OCI-LY3 (cell line): Measurements from ENCODE around the gene C10orf53.

ENCODE experiments used
- CTCF ChIP-seq: fragments of 200-600, 300-600 bp; sonication (generic); IDR thresholded peaks from 2 replicates; pipeline ENCODE4 v1.5.1; 2014; ENCODE audit warnings: antibody characterized with exemption, low read length, low read depth
- EZH2phosphoT487 ChIP-seq: fragments of 200-600 bp; shearing (Covaris generic); IDR thresholded peaks from 2 replicates; pipeline ENCODE4 v1.6.1; 2018; ENCODE audit warnings: antibody characterized with exemption, mixed run types, low read depth

DNA sequence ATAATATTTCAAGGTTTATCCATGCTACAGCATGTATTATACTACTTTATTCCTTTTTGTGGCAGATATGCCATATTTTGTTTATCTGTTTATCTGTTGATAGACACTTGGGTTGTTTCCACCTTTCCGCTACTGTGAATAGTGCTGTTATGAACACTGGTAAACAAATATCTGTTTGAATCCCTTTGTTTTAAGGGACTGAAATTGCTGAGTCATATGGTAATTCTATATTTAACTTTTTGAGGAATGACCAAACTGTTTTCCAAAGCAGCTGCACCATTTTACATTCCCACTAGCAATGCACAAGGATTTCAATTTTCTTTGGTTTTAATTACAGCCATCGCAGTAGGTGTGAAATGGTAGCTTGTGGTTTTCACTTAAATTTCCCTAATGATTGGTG lies 3.4 kb downstream of the C10orf53 start:
- no peak for TF ChIP-seq CTCF
- no peak for TF ChIP-seq EZH2phosphoT487
